Measurements from ENCODE around the gene PADI3. TPM values are rescaled to one million over a fixed set of nuclear protein-coding genes. Genes with fewer than 3 reads are reported as not detected.

Gene PADI3
- total RNA-seq, 4 donors from 2014 or later = not detected

DNA sequence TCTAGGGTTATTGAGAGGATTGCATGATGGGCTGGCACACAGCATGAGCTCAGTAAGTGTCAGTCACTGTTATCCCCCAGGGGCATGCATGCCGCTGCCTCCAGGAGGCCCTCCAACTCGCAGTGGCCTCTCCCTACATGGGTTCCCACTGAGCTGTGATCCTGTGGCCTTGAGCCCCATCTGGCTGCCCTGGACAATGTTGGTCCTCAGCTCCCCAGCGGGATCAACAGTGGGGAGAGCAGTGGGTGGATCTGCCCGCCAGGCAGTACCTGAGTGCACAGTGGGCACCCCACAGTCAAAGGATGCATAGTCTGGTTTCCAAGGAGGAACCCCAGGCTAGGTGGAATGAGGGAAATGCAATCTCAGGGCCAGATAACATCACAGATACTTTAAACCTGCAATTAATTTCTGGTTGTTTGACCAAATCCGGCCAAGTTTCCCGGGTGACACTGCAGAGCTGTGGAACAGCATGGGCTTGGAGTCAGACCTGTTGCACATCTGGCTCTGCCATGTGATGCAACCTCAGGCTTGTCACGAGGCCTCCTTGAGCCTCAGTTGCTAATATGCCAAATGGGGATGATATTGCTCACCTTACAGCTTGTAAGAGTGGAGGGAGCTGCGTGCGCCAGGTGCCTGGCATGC is 9.3 kb downstream of the PADI3 start:
- TF ChIP-seq CTCF (IDR thresholded peaks at IDR 0.05; ENCODE audit: low read depth) = no peak

DNA sequence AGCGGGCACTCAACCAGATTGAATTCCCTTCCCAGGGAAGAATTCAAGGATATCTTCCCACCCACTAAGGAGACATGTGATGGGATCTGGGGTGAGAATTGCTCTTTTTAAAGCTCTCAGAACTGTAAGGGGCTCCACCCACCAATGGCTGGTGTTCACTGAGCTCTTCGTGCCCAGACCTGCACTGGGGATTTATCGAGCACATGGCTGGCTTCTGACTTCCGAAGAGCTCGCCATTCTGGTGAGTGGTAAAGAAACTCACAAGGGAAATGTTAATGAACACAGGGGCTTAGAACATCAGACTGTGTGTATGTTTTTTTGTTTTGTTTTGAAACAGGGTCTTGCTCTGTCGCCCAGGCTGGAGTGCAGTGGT is 9.8 kb downstream of the PADI3 start:
- TF ChIP-seq CTCF (IDR thresholded peaks at IDR 0.05; ENCODE audit: low read depth) = no peak

GRCh38 chr1:17259233-17259873 is 10.5 kb downstream of the PADI3 start:
- no peak for TF ChIP-seq CTCF (IDR thresholded peaks at IDR 0.05; ENCODE audit: low read depth)

- no peak for TF ChIP-seq CTCF (IDR thresholded peaks at IDR 0.05; ENCODE audit: low read depth)
Observed at GRCh38 chr1:17260264-17260663, 11.4 kb downstream of the PADI3 start.

DNA sequence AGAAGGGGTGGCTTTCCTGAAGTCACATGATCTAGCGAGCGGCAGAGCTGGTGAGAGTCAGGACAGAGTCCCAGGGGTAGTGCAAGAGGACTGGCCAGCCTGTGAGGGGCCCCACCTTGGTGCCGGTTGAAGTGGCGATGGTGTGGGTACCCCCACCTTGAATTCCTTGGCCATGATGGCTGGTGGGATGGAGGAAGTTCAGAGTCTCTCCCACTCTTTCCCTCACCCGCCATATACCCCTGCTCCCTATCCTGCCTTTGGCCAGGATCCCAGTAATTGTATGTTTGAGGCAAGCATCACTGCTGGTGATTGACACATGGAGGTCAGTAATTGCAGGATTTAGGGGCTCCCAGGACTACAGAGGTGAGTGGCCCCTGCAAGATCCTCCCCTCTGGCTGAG is 11.8 kb downstream of the PADI3 start:
- no peak for TF ChIP-seq CTCF (IDR thresholded peaks at IDR 0.05; ENCODE audit: low read depth)

- TF ChIP-seq CTCF (IDR thresholded peaks at IDR 0.05; ENCODE audit: low read depth) = no peak
Observed at GRCh38 chr1:17263936-17264335, 15.0 kb downstream of the PADI3 start.

DNA sequence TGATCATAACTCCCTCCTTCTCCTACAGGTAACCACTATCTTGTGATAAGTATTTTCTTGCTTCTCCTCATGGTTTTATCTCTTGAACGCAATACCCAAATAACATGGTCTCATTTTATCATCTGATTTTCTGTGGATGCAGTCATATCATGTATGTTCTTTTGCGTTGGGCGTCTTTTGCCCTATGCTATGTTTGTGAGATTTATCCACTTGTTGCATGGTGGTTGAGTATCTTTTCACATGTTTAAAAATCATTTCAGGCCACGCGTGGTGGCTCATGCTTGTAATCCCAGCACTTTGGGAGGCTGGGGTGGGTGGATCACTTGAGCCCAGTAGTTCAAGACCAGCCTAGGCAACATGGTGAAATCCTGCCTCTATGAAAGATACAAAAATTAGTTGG is 15.6 kb downstream of the PADI3 start:
- TF ChIP-seq CTCF (IDR thresholded peaks at IDR 0.05; ENCODE audit: low read depth) = no peak
